HepG2 (cell line): ENCODE data around the gene GOLPH3. TPM values are rescaled to one million over a fixed set of nuclear protein-coding genes. Genes with fewer than 3 reads are reported as not detected.
A peak's percentile ranks its signal among the peaks of the same experiment; 100 is the strongest.

Experiments
- AGO1 ChIP-seq: fragments of 200-400 bp; formaldehyde crosslinking; IDR thresholded peaks from 2 replicates; pipeline ENCODE4 v1.6.1; 2017; ENCODE audit warnings: mild to moderate bottlenecking, low read depth, low read length, moderate library complexity; ENCODE audit not compliant: poor library complexity, severe bottlenecking
- CEBPB ChIP-seq: IDR thresholded peaks from 2 replicates; pipeline ENCODE4 v1.6.1; 2011; ENCODE audit warnings: low read depth, low read length, improper control_type of control experiment, borderline replicate concordance
- FOXA3 ChIP-seq: IDR thresholded peaks from 2 replicates; pipeline ENCODE4 v1.6.1; 2016; ENCODE audit warnings: missing genetic modification reagents, missing compliant biosample characterization
- FOXJ3 ChIP-seq: sonication (generic); formaldehyde crosslinking; IDR thresholded peaks from 2 replicates; pipeline ENCODE4 v1.4.0; 2020; ENCODE audit warnings: missing genetic modification reagents, mild to moderate bottlenecking, borderline replicate concordance
- HIVEP1 ChIP-seq: sonication (generic); formaldehyde crosslinking; IDR thresholded peaks from 2 replicates; pipeline ENCODE4 v1.4.0; 2020; ENCODE audit warnings: mild to moderate bottlenecking, missing genetic modification reagents
- KLF9 ChIP-seq: IDR thresholded peaks from 2 replicates; pipeline ENCODE4 v1.6.1; 2016; ENCODE audit warnings: low read depth
- KMT2B ChIP-seq: IDR thresholded peaks from 2 replicates; pipeline ENCODE4 v1.6.1; 2016; ENCODE audit warnings: missing genetic modification reagents, missing compliant biosample characterization
- MED13 ChIP-seq: sonication (generic); formaldehyde crosslinking; IDR thresholded peaks from 2 replicates; pipeline ENCODE4 v1.5.0; 2020; ENCODE audit warnings: missing genetic modification reagents
- NR2C2 ChIP-seq: sonication (generic); formaldehyde crosslinking; IDR thresholded peaks from 2 replicates; pipeline ENCODE4 v1.4.0; 2020; ENCODE audit warnings: missing genetic modification reagents, mild to moderate bottlenecking, moderate library complexity, borderline replicate concordance
- SIN3A ChIP-seq: IDR thresholded peaks from 2 replicates; pipeline ENCODE4 v1.6.1; 2011; ENCODE audit warnings: low read depth, mild to moderate bottlenecking, control low read depth, low read length, borderline replicate concordance
- ZBTB20 ChIP-seq: sonication (generic); formaldehyde crosslinking; IDR thresholded peaks from 2 replicates; pipeline ENCODE4 v1.8.1; 2023; ENCODE audit warnings: missing genetic modification reagents, low read depth, mild to moderate bottlenecking, borderline replicate concordance
- ZNF205 ChIP-seq: IDR thresholded peaks from 2 replicates; pipeline ENCODE4 v1.6.1; 2018; ENCODE audit warnings: missing biosample characterization, missing genetic modification reagents
- ZNF251 ChIP-seq: sonication (generic); formaldehyde crosslinking; IDR thresholded peaks from 2 replicates; pipeline ENCODE4 v1.9.0; 2021; ENCODE audit warnings: mild to moderate bottlenecking, missing genetic modification reagents
- ZNF350 ChIP-seq: sonication (generic); formaldehyde crosslinking; IDR thresholded peaks from 2 replicates; pipeline ENCODE4 v1.4.0; 2020; ENCODE audit warnings: mild to moderate bottlenecking, low read depth, missing genetic modification reagents, borderline replicate concordance
- ZNF563 ChIP-seq: sonication (generic); formaldehyde crosslinking; IDR thresholded peaks from 2 replicates; pipeline ENCODE4 v1.8.0; 2022; ENCODE audit warnings: mild to moderate bottlenecking, moderate library complexity, missing genetic modification reagents
- ZNF749 ChIP-seq: sonication (generic); formaldehyde crosslinking; IDR thresholded peaks from 2 replicates; pipeline ENCODE4 v1.8.0; 2022; ENCODE audit warnings: mild to moderate bottlenecking, missing genetic modification reagents, moderate library complexity, borderline replicate concordance
- ZNF777 ChIP-seq: sonication (generic); formaldehyde crosslinking; IDR thresholded peaks from 2 replicates; pipeline ENCODE4 v1.4.0; 2020; ENCODE audit warnings: missing genetic modification reagents
- polyA plus RNA-seq, 8 experiments: library from polyadenylated mRNA; depleted of rRNA in 3 of 8; stranded (reverse) in 7 of 8; unstranded in 1 of 8; fragments of >200 nt; fragmentation: Illumina TruSeq in 4 of 8; extraction: Trizol in 4 of 8; gene quantifications; 2 replicates each; pipeline versions ENCODE4 v1.2.1 to v1.2.3, GENCODE V29; 2011 to 2016; ENCODE audit warnings: low read depth in 4 of 8, missing spikeins in 1 of 8, mixed read lengths in 1 of 8; ENCODE audit not compliant: insufficient read depth in 1 of 8
- total RNA-seq, 5 experiments: library from RNA; depleted of rRNA; stranded (reverse); fragments of >200 nt; fragmentation: Illumina TruSeq; extraction: Trizol; gene quantifications; 2 replicates each; pipeline ENCODE4 v1.2.3, GENCODE V29; 2016; ENCODE audit warnings: low read depth in 1 of 5
- TF ChIP-seq, protein P1 (sequence below), 2 experiments: sonication (generic) in 1 of 2; formaldehyde crosslinking in 1 of 2; IDR thresholded peaks; 2 replicates each; pipeline versions ENCODE4 v1.4.0 to v1.6.1; 2016 to 2020; ENCODE audit warnings: borderline replicate concordance in 1 of 2, low read depth in 1 of 2, mild to moderate bottlenecking in 1 of 2, missing genetic modification reagents in 1 of 2
- TF ChIP-seq, protein P2 (sequence below): sonication (generic); formaldehyde crosslinking; IDR thresholded peaks from 2 replicates; pipeline ENCODE4 v1.8.1; 2023; ENCODE audit warnings: mild to moderate bottlenecking, inconsistent platforms, moderate library complexity, missing genetic modification reagents, borderline replicate concordance
- TF ChIP-seq, protein P3 (sequence below): sonication (generic); formaldehyde crosslinking; IDR thresholded peaks from 2 replicates; pipeline ENCODE4 v1.4.0; 2020; ENCODE audit warnings: missing genetic modification reagents
- TF ChIP-seq, protein P4 (sequence below): sonication (generic); formaldehyde crosslinking; IDR thresholded peaks from 2 replicates; pipeline ENCODE4 v1.4.0; 2020; ENCODE audit warnings: mild to moderate bottlenecking, missing genetic modification reagents

Gene GOLPH3
- total and polyA plus RNA-seq, 2 of the 13 experiments (the other 11 are each of a cell fraction or from before 2014, with no cell fraction given): 59.5 to 84.5 TPM

DNA sequence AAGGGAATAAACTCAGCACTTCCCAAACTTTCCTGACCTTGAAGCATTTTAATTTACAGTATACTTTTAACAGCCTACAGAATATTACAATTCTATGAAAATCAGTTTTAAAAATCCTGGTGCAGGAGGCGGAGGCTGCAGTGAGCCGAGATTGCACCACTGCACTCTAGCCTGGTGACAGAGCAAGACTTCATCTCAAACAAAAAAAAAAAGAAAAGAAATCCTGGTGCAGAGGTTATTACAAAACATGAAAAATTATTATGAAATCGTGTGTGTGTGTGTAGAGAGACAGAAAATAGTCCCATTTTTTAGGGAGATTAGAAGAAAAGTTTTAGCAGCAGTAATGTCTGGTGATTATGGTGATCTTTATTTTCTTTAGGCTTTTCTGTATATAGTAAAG lies 26.9 kb downstream of the GOLPH3 start (continued):
- TF ChIP-seq, protein P1, sequence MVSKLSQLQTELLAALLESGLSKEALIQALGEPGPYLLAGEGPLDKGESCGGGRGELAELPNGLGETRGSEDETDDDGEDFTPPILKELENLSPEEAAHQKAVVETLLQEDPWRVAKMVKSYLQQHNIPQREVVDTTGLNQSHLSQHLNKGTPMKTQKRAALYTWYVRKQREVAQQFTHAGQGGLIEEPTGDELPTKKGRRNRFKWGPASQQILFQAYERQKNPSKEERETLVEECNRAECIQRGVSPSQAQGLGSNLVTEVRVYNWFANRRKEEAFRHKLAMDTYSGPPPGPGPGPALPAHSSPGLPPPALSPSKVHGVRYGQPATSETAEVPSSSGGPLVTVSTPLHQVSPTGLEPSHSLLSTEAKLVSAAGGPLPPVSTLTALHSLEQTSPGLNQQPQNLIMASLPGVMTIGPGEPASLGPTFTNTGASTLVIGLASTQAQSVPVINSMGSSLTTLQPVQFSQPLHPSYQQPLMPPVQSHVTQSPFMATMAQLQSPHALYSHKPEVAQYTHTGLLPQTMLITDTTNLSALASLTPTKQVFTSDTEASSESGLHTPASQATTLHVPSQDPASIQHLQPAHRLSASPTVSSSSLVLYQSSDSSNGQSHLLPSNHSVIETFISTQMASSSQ (IDR thresholded peaks at IDR 0.05; ENCODE audit: low read depth): no peak
- TF ChIP-seq, protein P1 (CRISPR knock-in tag; IDR thresholded peaks at IDR 0.05; ENCODE audit: borderline replicate concordance): no peak
- TF ChIP-seq ZNF251 (CRISPR knock-in tag): no peak
- TF ChIP-seq FOXA3 (CRISPR knock-in tag): no peak
- TF ChIP-seq FOXJ3 (CRISPR knock-in tag): no peak
- TF ChIP-seq, protein P2, sequence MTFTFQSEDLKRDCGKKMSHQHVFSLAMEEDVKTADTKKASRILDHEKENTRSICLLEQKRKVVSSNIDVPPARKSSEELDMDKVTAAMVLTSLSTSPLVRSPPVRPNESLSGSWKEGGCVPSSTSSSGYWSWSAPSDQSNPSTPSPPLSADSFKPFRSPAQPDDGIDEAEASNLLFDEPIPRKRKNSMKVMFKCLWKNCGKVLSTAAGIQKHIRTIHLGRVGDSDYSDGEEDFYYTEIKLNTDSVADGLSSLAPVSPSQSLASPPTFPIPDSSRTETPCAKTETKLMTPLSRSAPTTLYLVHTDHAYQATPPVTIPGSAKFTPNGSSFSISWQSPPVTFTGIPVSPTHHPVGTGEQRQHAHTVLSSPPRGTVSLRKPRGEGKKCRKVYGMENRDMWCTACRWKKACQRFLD (CRISPR knock-in tag): no peak
- 0 out of 2 replicates have a peak, but pooled peaks have one; percentile 17 for TF ChIP-seq NR2C2
- no peak for TF ChIP-seq ZNF563 (CRISPR knock-in tag)
- TF ChIP-seq HIVEP1 (CRISPR knock-in tag): no peak
- peak; percentile 73 for TF ChIP-seq CEBPB
- TF ChIP-seq ZNF350 (CRISPR knock-in tag): no peak
- no peak for TF ChIP-seq ZNF205 (CRISPR knock-in tag)
- TF ChIP-seq, protein P3, sequence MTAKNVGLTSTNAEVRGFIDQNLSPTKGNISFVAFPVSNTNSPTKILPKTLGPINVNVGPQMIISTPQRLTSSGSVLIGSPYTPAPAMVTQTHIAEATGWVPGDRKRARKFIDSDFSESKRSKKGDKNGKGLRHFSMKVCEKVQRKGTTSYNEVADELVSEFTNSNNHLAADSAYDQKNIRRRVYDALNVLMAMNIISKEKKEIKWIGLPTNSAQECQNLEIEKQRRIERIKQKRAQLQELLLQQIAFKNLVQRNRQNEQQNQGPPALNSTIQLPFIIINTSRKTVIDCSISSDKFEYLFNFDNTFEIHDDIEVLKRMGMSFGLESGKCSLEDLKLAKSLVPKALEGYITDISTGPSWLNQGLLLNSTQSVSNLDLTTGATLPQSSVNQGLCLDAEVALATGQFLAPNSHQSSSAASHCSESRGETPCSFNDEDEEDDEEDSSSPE: no peak
- TF ChIP-seq MED13 (CRISPR knock-in tag): no peak
- TF ChIP-seq ZBTB20 (CRISPR knock-in tag): no peak
- no peak for TF ChIP-seq SIN3A
- no peak for TF ChIP-seq KLF9 (CRISPR knock-in tag)
- no peak for TF ChIP-seq ZNF749 (CRISPR knock-in tag)
- TF ChIP-seq, protein P4, sequence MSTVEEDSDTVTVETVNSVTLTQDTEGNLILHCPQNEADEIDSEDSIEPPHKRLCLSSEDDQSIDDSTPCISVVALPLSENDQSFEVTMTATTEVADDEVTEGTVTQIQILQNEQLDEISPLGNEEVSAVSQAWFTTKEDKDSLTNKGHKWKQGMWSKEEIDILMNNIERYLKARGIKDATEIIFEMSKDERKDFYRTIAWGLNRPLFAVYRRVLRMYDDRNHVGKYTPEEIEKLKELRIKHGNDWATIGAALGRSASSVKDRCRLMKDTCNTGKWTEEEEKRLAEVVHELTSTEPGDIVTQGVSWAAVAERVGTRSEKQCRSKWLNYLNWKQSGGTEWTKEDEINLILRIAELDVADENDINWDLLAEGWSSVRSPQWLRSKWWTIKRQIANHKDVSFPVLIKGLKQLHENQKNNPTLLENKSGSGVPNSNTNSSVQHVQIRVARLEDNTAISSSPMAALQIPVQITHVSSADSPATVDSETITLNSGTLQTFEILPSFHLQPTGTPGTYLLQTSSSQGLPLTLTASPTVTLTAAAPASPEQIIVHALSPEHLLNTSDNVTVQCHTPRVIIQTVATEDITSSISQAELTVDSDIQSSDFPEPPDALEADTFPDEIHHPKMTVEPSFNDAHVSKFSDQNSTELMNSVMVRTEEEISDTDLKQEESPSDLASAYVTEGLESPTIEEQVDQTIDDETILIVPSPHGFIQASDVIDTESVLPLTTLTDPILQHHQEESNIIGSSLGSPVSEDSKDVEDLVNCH (CRISPR knock-in tag): no peak
- no peak for TF ChIP-seq AGO1
- TF ChIP-seq ZNF777 (CRISPR knock-in tag): no peak
- no peak for TF ChIP-seq KMT2B (CRISPR knock-in tag)
